HG03095 (cell line): Measurements from ENCODE around the gene SLC7A4.

ENCODE experiments used
- ATAC-seq: cut with Tn5 transposase; IDR thresholded peaks from one replicate; pipeline ENCODE4 v1.9.1; 2021; ENCODE audit warnings: moderate library complexity; ENCODE audit not compliant: unreplicated experiment

The SLC7A4 gene

GRCh38 chr22:21000207-21000986 lies 32.0 kb downstream of the SLC7A4 start:
- no peak for ATAC-seq

DNA sequence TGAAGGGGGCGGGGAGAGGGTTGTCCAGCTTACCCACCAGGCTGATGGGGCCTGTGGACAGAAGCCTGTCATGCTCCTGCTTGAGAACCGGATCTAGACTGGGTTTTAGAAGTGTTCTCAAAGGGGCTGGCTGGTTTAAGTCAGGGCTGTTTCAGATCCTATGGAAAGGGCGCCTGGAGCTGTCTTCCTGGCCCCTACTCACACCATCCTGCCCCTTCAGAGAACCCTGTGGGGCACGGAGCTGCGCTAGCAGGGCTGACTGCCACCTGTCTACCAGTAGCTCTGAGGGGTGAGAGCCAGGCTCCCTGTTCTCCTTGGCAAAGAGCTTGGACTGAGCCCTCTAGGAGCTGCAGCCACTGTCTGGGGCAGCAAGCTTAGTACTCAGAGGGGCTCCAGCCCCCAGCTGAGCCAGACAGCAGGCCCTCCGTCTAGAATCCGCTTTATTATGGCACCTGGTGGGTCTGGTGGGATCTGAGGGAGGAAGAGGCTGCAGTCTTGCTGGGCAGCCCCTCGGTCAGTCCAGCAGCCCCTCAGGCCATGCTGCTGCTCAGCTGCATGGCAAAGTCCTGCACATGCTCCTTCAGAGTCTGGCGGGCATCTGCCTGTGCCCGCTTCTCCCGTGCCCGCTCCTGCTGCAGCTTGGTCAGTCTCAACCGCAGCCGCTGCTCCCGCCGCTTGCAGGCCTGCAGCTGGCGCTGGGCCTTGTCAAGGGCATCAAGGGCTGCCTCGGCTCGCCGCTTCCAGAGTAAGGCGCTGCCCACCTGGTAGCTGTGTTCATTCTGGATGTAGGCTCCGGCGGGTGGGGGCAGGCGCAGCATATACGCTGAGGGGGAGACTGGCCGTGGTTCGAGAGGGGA lies 32.8 kb downstream of the SLC7A4 start:
- no peak for ATAC-seq

DNA sequence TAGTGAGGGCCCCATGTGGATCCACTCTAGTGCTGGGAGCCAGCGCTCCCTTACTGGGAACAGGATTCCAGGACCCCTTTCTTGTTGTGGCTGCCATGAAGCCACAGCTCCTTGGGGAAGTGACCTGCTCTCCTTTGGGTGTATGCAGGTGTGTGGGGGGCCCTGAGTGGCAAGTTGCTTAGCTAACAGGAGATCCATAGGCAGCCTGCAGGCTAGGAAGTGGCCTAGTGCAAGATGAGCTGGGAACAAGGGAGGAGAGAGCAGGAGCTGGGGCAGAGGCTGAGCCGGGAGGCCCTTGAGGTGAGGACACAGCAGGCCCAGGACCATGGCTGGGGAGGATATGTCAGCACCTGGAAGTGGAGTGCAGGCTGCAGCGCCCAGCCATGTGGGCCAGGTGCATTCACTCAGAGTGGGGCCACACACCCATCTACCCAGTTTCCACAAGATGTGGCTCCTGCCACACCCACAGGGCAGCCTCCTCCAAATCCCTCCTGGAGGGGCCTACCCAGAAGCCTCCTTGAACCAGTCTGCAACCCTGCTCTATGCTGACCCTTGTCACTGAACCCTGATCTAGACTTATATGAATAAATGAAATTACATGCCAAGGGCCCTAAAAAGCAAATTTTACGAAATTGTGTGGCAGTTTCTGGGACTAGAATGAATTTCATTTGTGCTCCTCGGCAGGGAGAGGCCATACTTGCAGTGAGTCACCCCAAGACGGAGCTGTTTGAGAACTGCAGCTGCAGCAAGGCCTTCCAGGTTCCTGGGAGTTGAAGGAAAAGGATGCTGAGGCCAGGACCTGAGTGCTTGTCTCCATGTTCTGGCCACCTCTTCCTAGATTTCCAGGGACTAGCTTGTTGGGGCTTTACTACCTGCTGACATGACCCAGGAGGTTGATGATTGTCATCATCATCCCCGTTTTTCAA lies 33.7 kb downstream of the SLC7A4 start:
- no peak for ATAC-seq

- no peak for ATAC-seq
Observed at GRCh38 chr22:20997536-20998257, 34.7 kb downstream of the SLC7A4 start.

- no peak for ATAC-seq
Observed at GRCh38 chr22:20996598-20997535, 35.5 kb downstream of the SLC7A4 start.

GRCh38 chr22:20996031-20996410 lies 36.3 kb downstream of the SLC7A4 start:
- no peak for ATAC-seq

- ATAC-seq = no peak
Observed at GRCh38 chr22:20995329-20996030, 36.9 kb downstream of the SLC7A4 start.

GRCh38 chr22:20994902-20995241 lies 37.5 kb downstream of the SLC7A4 start:
- ATAC-seq = no peak

- ATAC-seq = no peak
Observed at GRCh38 chr22:20994128-20994901, 38.0 kb downstream of the SLC7A4 start.

DNA sequence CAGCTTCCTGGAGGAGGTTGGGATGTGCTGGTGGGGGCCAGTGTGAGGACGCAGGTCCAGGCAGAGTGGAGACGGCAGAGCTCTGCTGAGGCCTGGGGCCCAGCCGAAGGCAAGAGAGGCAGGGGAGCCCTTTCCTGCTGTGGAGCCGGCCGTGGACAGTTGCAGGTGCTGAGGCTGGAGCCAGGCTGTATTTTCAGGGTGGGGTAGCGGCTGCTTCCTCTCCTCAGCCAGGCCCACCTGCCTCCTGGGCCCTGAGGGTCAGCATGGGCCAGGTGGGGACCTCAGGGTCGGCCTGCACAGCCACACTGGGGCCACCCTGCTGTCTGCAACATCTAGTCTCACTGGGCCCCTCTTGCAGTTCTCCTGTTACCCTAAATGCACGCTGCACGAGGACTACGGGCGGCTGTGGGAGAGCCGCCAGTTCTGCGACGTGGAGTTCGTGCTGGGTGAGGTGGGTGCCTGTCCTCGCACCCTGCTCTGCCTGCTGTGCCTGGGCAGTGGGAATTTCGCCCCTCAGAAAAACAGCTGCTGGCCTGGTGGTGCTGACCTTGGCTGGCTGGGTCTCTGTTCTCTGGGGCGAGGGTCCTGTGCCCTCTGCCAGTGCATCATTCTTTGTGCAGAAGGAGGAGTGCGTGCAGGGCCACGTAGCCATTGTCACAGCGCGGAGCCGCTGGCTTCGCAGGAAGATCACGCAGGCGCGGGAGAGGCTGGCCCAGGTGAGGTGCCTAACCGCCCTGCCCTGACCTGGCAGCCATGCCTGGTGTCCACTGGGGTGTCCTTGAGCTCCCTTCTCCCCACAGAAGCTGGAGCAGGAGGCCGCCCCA lies 38.8 kb downstream of the SLC7A4 start:
- ATAC-seq = no peak

- no peak for ATAC-seq
Observed at GRCh38 chr22:20992456-20993303, 39.7 kb downstream of the SLC7A4 start.

DNA sequence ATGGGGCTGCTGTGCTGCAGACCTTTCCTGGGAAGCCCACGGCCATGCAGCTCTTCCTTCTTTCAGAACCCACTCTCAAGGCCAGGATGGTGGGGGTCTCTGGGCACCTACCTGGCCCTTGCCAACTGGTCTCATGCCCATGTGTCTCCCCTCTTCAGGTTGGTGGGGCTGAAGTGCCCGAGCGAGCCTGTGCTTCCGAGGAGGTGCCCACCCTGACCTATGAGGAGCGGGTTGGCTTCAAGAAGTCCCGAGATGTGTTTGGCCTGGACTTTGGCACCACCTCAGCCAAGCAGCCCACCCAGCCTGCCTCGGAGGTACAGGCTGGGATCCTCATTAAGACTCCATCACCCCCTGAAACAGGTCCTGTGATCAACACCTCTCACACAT lies 40.3 kb downstream of the SLC7A4 start:
- no peak for ATAC-seq

GRCh38 chr22:20991252-20992055 lies 40.9 kb downstream of the SLC7A4 start:
- no peak for ATAC-seq

DNA sequence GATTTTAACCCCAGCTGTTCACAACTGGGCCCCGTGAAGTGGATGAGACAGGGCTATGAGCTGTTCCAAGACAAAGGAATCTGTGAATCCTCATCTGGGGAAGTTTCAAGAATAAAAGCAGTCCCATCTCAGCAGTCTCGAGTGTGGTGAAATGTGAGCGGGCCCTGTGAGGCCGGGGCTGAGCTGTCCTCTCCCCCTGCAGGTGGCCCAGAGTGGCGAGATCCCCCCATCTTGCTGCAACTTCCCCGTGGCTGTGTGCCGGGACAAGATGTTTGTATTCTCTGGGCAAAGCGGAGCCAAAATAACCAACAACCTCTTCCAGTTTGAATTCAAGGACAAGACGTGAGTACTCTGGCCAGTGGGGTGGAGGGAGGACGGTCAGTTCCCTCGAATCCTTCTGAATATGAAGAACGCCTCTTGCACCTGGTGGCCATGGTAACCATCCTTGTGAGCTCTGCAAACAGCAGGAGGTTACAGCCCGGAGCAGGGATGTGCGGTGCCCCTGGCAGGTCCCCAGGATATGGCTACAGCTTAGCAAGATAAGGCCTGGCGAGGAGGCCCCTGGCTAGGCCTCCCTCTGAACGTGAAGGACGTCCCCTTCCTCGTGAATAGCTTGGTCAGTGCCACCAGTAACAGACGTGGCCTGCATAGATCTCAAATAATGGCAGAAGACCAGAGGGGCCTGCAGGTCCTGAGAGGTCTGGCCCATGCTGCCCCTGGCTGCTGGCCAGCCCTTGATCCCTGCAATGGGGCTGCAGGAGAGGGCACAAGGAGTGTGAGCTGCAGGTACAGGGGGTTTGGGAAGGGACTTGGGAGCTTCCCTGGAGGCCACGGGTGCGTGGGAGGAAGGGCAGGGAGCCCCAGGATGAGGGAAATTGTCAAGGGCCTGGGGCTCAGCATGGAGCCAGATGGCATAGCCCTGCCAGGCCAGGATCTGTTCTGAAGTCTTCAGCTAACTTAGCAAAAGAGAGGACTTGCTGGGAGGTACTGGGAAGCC lies 41.9 kb downstream of the SLC7A4 start:
- no peak for ATAC-seq
